HG03442 (cell line): ENCODE measurements around the gene LCMT2.
A peak's percentile ranks its signal among the peaks of the same experiment; 100 is the strongest.

ENCODE experiments used
- ATAC-seq: cut with Tn5 transposase; IDR thresholded peaks from one replicate; pipeline ENCODE4 v1.9.1; 2021; ENCODE audit warnings: mild to moderate bottlenecking, moderate library complexity; ENCODE audit not compliant: unreplicated experiment

The LCMT2 gene, protein sequence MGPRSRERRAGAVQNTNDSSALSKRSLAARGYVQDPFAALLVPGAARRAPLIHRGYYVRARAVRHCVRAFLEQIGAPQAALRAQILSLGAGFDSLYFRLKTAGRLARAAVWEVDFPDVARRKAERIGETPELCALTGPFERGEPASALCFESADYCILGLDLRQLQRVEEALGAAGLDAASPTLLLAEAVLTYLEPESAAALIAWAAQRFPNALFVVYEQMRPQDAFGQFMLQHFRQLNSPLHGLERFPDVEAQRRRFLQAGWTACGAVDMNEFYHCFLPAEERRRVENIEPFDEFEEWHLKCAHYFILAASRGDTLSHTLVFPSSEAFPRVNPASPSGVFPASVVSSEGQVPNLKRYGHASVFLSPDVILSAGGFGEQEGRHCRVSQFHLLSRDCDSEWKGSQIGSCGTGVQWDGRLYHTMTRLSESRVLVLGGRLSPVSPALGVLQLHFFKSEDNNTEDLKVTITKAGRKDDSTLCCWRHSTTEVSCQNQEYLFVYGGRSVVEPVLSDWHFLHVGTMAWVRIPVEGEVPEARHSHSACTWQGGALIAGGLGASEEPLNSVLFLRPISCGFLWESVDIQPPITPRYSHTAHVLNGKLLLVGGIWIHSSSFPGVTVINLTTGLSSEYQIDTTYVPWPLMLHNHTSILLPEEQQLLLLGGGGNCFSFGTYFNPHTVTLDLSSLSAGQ

DNA sequence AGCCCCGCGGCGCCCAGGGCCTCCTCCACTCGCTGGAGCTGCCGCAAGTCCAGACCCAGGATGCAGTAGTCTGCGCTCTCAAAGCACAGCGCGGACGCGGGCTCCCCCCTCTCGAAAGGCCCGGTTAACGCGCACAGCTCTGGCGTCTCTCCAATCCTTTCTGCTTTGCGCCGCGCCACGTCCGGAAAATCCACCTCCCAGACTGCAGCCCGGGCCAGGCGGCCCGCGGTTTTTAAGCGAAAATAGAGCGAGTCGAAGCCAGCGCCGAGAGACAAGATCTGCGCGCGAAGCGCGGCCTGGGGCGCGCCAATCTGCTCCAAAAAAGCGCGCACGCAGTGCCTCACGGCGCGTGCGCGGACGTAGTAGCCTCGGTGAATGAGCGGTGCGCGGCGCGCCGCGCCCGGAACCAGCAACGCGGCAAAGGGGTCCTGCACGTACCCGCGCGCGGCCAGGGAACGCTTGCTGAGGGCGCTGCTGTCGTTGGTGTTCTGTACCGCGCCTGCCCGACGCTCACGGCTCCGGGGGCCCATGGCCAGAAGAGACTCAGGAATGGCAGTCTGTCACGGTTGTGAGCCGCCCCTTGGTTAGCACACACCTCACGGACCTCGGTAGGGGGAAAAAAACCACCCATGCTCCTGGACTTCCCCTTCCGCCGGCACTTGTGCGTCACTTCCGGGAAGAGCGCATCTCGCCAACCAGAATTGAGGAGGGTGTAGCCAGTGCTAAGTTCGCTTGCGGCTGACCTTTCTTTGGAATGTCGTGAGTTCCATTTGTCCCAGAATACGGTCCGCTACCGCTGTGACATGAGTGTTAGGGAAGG, at the start of gene LCMT2:
TSS of gene LCMT2 (minus strand) at position 614 of the 820 bp plus-strand sequence. CDS start at position 530, 84 bp downstream.
- peak; percentile 79 for ATAC-seq

DNA sequence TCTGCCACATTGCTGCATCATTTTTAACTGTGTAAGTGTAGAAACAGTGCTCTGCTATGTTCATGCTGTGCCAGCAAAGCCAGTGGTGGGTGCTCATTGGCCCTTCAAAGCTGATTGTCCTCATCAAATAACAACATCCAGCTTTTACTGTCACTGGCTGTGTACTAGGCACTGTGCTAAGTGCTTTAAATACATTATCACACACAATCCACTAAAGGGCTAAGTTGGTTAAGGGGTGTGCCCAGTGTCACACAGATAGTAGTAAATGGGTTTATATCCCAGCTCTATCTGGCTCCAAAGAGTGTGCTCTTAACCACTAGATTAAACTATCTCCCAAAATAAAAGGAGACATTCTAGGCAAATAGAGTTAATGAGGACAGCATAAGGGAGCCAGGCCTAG, 48.2 kb upstream of the LCMT2 start:
- ATAC-seq = no peak

DNA sequence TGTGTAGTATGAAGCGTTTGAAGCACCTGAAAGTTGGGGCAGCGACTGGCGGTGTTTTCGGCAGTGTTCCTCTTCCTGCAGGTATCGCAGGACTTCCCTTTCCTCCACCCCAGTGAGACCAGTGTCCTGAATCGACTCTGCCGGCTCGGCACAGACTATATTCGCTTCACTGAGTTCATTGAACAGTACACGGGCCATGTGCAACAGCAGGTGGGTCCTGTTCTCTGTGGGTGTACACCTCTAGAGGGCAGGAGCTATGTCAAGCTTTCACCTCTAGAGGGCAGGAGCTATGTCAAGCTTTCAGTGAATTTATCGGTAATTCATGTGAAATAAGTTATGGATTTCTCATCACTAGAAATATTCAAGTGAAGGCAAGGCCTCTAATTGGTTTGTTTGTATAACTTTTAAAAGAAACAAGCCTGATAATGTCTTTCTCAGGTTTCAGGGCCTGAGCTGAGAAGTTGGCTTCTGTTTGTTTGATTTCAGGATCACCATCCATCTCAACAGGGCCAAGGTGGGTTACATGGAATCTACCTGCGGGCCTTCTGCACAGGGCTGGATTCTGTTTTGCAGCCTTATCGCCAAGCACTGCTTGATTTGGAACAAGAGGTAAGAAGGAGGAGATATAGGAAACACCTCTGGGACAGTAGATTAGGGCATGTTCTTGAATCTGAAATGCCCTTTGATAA, 45.8 kb upstream of the LCMT2 start:
- ATAC-seq = no peak

DNA sequence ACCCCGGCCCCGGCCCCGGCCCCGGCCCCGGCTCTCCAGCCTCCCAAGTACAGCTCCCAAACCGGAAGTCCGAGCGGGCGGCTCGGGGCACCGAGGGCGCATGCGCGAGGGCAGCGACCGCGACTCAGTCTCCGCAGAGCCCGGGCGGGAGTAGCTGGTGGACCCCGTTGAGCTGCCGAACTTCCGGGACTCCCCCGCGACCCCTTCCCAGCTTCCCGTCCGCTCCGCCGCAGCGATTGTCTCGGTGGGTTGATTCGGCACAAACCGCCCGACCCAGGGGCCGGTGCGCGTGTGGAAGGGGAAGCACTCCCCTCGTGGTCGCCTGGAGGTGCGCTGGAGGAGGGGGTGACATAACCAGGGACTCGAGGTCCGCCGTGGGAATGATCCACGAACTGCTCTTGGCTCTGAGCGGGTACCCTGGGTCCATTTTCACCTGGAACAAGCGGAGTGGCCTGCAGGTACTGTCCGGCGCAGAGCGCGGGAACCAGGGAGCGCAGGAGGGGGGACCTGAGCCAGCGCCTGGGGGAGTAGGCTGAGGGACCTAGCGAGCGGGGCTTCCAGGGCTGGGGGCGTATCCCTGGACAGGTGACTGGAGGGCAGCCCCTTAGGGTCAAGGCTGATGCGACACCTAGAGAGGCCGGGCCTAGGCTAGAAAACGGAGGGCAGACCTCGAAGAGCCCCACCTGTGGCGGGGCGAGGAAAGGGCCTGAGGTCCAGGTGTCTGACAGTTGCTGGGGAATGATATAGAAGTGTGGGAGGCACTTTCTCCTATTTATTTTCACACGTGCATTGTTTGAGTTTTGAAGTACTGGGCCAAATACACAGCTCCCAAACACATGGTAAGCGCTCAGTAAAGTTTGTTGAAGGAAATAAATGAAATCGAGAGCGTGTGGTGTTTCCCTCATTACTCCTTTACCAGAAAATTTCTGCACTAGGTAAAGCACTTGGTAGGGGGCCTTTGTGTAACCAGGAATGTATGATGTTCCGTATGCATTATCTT, 40.9 kb upstream of the LCMT2 start, which contains the start of the genes TUBGCP4 and ZSCAN29:
TSS of gene TUBGCP4 (plus strand) at position 127 of the 1,000 bp plus-strand sequence. CDS start at position 381, 254 bp downstream.
TSS of gene ZSCAN29 (minus strand) at position 69 of the 1,000 bp plus-strand sequence. CDS start 1,130 bp downstream, outside the sequence.
- ATAC-seq = peak; percentile 76

DNA sequence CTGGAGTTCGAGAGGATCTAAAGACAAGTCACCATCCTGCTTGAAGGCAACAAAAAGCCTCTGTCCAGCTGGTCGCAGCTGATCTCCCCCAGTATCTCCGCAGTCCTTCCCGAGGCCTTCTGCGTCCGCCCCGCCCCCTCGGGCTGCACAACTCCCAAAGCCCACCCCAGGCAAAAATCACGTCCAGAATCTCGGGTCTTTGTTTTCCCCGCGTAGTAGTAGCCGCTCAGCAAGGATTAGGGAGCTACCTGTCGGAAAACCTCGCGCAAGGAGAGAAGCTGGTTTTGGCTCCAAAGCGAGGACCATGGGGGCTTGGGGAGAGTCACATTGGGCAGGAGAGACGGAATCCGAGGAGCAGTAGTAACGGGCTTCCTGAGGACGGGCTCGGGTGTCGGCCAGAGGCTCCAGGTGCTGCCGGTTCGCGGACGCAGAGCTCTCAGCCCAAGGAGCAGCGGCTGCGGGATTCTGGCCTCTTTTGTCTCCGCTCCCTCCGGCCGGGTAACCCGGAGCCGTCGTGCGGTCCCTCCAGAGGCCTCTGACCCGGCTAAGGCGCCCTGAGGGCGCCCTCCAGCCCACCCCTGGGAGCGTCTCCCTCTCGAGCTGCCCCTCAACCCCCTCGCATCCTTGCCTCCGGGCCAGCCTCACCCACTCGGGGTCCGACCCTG, 40.1 kb upstream of the LCMT2 start:
- ATAC-seq = peak; percentile 34

DNA sequence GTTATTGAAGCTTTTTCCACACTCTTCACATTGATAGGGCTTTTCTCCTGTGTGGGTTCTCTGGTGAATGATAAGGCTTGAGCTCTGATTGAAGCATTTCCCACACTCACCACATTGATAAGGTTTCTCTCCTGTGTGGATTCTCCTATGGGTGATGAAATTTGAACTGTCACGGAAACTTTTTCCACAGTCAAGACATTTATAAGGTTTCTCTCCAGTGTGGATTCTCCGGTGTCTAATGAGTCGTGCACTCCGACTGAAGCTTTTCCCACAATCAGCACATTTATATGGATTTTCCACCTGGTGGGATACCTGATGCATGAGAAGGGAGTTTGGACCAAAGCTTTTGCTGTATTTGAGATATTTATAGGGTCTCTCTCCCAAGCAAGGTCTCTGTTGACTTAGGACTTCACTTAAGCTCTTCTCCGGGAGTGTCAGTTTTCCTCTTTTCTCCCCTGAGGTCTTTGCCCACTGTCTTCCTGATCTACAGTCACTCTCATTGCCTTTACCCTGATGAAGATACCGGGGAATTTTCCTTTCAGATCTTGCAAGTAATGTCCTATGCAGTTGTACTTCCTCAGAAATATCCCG, 31.0 kb upstream of the LCMT2 start:
- no peak for ATAC-seq

DNA sequence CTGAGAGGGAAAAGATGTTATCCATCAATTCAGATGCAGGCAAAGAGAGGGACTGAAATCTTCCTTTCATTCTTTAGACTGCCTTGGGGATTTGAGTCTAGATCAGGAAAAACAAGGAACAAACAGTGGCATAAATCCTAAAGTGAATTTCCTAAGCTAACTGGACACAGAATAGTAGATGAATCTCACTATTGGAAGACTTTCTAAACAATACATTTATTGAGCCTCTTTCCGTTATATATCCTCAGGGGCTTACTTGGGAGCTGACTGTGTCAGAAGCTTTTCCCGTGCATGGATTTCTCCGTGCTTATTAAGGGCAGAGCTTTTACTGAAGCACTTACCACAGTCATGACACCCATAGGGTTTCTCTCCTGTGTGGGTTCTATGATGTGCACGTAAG, 30.4 kb upstream of the LCMT2 start:
- no peak for ATAC-seq

DNA sequence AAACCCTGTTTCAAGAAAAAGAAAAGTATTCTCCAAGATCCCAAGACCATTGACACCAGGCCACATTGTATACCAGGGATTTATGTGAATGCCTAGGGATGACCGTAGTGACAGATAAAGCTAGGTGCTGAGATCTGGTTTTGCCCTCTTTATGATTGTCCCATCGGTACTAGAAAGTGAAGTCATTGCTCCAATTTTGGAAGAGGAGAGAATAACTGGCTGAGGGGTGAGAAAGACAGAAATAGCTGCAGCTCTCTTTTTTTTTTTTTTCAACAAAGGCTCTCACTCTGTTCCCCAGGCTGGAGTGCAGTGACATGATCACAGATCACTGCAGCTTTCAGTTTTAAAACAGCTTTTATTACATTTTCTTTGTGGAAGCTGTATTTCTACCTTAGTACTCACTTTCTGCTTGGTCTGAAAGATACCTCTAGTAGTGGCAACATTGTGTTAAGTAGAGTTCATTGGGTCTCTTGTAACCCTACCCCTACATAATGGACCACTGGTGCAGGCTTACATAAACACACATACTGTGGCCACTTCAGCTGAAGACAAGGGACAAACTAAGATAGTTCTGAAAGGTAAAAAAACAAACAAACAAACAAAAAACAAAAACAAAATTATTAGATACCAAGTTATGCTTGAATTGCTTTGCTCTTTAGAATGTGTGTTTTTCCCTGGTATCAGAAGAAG, 22.5 kb upstream of the LCMT2 start:
- ATAC-seq = no peak

DNA sequence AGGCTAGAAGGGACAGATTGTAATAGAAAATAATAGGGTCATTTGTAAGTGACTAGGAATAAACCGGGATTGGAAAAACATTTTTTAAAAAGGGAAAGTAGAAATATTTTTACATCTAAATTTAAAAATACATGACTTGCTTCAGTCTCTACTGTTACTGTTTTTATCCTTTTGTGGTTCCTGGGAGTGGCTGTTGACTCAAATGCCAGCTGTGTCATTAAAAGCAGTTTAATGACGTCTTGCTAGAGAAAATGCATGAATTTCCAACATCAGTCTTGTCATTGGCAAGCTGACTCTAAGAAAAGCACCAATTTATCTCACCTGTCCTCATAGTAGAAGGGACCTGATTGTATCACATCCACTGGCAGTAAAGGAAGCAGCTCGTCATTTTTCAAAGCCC, 16.7 kb upstream of the LCMT2 start:
- ATAC-seq = no peak

DNA sequence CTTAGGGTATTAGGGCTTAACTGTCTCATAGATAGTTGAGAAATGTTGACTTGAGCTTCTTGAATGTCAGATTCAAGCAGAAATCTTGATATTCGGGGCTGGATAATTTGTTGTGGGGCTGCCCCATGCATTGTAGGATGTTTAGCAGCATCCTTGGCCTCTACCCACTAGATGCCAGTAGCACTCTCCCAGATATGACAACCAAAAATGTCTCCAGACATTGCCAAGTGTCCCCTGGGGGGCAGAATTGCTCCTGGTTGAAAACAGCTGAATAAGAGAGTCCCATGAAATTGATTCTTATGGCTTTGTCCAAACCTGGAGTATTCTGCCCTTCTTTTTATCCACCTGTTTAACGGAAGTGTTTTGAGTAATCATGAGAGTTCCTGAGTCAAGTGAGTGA, 15.9 kb upstream of the LCMT2 start:
- no peak for ATAC-seq

DNA sequence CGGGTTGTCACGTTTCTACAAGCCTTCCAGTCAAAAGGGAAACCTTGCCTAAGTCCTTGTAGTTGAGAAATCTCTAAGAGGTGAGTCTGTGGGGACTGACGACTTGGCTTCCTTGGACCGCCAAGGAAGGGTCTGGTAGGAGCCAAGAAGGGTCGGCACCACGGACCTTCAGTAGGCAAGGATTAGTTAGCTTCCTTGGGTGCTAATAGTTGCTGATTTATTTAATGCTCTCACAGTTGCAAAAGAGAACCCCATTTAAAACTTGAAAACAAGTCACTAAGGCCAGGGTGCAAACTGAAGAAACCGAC, 361 bp upstream of the LCMT2 start:
- ATAC-seq = peak; percentile 16

DNA sequence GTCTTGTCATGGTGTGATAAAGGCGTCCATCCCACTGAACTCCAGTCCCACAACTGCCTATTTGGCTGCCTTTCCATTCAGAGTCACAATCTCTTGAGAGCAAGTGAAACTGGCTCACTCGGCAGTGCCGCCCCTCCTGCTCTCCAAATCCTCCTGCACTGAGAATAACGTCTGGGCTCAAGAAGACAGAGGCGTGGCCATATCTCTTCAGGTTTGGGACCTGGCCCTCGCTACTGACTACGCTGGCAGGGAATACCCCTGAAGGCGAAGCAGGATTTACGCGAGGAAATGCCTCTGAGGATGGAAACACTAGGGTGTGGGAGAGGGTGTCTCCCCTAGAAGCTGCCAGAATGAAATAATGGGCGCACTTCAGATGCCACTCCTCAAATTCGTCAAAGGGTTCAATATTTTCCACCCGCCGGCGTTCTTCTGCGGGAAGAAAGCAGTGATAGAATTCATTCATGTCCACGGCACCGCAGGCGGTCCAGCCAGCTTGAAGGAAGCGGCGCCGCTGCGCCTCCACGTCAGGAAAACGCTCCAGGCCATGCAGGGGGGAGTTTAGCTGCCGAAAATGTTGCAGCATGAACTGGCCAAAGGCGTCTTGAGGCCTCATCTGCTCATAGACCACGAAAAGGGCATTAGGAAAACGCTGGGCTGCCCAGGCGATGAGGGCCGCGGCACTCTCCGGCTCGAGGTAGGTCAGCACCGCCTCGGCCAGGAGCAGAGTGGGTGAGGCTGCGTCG, 985 bp downstream of the LCMT2 start:
- ATAC-seq = peak; percentile 28

DNA sequence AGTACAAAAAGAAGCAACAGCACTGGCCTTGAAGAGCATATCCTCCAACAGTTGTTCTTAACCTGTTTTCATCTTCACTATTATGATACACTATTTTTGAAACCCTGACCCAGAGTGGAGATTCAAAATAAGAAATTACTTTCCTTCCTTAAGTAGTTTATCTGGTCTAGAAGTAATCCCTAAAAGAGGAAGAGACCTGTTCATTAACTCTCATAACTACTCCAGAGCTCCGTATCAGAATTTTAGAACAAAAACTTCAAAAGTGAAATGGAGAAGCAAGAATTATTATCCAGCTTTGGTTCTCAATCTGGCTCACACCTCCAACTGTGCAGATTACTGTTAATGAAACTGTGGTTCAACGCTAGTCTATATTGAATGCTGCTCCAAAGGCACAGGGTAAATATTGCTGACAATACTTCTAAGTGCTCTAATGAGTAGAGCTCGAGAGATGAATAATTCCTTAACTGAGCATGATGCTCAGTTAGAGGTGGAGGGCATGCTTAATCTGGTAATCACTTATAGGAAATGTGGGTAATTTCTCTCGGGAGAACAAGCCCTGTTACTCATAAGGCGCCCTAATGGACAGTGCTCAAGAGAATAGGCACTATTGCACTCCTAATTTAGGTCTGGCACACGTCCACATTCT, 5.2 kb downstream of the LCMT2 start:
- ATAC-seq = no peak

DNA sequence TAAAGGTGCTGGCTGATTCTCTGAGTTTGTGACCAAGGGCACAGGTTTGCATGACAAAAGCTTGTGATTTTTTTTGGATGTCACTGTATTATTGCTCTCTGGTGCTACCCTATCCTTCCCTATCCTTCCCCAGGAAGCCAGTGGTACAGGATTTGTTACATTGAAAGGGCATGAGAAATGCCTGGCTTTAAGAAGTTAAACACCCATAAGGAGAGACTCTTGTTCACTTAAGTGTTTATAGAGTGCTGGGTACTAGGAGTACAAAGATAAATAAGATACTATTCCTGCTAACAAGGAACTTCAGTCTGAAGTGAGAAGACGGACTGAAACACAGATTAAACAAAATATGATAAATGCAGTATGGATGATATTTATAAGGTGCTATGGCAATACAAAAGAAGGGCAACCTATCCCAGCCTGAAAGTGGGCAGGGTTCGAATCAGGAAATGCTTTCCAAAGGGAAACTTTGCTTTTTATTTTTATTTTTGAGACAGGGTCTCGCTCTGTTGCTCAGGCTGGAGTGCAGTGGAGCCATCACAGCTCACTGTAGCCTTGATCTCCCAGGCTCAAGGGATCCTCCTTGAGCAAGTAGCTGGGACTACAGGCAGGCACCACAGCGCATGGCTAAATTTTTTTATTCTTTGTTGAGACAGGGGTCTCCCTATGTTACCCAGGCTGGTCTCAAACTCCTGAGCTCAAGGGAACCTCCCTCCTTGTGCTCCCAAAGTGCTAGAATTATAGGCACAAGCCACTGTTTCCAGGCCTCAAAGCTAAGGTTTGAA, 11.2 kb downstream of the LCMT2 start:
- ATAC-seq = no peak

DNA sequence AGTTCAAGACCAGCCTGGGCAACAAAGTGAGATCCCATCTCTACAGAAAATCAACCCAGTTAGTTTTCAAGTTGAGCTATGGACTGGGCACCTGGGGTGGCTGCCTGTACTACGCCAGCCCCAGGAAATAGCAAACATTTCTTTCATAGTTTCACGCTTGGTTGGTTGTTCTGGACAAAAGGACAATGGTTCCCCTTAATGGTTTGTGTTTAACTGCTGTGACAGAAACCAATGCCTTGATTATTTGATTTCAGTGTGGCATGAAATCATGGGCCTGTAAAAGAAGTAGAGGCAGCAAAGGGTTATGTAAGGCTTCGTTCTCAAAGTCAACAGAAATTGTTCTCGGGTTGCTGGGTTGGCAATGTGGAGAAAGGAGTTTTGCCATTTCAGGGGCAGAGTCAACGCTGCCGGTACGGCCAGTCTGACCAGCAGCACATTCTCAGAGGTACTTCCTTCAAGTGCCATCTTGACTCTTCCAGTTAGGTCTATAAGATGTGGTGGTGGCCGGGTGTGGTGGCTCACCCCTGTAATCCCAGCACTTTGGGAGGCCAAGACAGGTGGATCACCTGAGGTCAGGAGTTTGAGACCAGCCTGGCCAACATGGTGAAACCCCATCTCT, 12.7 kb downstream of the LCMT2 start:
- ATAC-seq = no peak

DNA sequence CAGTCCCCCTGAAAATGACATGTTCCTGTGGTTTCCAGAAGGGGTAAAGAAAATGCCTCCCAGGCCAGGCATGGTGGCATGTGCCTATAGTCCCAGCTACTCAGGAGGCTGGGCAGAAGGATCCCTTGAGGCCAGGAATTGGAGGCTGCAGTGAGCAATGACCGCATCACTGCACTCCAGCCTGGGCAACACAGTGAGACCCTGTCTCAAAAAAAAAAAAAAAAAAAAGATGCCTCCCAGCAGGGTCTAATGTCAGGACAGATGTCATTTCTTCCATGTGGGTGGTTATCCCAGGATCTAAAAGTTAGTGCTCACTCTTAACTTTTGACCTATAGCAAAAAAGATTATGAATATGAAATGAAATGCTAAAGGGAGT, 13.4 kb downstream of the LCMT2 start:
- ATAC-seq = no peak
